Activated T-helper 1 cell treated with anti-CD3 and anti-CD28 coated beads, Interleukin-12 subunit alpha, Interleukin-12 subunit beta, Interleukin-2, Interleukin-4 antibody, amounts not matched to agents 30 ng/mL and 10 ng/mL and 1 ng/mL, durations not matched to agents 14 hours and 24 hours and 36 hours (primary cell): ENCODE results near the gene PDE4C. TPM values are rescaled to one million over a fixed set of nuclear protein-coding genes. Genes with fewer than 3 reads are reported as not detected.

Source experiments
- DNase-seq: peaks from one replicate; pipeline ENCODE4 v3.0.0; 2021; ENCODE audit warnings: low spot score
- H3K27ac Mint-ChIP-seq: one replicate; pipeline ENCODE4 v1.8.0; 2021; ENCODE audit warnings: mild to moderate bottlenecking, mixed read lengths
- H3K27me3 Mint-ChIP-seq: one replicate; pipeline ENCODE4 v1.8.0; 2022; ENCODE audit warnings: mild to moderate bottlenecking, moderate library complexity, mixed read lengths; ENCODE audit not compliant: insufficient read depth
- H3K36me3 Mint-ChIP-seq: one replicate; pipeline ENCODE4 v1.8.0; 2021; ENCODE audit warnings: low read depth, mixed read lengths
- H3K4me1 Mint-ChIP-seq: one replicate; pipeline ENCODE4 v1.8.0; 2021; ENCODE audit warnings: low read depth, mixed read lengths
- H3K4me3 Mint-ChIP-seq: one replicate; pipeline ENCODE4 v1.8.0; 2021; ENCODE audit warnings: mild to moderate bottlenecking, moderate library complexity, mixed read lengths
- H3K9me3 Mint-ChIP-seq: one replicate; pipeline ENCODE4 v1.8.0; 2021; ENCODE audit warnings: mixed read lengths
- intact Hi-C: fragments of 100-400 bp; cut with micrococcal nuclease; formaldehyde crosslinking; loops from one replicate; pipeline ENCODE4 v1.15.1; 2024
- total RNA-seq: library from RNA; stranded (reverse); gene quantifications from 2 replicates; pipeline ENCODE4 v1.2.3, GENCODE V29; 2022

Gene PDE4C
- total RNA-seq, 1 donor from 2014 or later: not detected

DNA sequence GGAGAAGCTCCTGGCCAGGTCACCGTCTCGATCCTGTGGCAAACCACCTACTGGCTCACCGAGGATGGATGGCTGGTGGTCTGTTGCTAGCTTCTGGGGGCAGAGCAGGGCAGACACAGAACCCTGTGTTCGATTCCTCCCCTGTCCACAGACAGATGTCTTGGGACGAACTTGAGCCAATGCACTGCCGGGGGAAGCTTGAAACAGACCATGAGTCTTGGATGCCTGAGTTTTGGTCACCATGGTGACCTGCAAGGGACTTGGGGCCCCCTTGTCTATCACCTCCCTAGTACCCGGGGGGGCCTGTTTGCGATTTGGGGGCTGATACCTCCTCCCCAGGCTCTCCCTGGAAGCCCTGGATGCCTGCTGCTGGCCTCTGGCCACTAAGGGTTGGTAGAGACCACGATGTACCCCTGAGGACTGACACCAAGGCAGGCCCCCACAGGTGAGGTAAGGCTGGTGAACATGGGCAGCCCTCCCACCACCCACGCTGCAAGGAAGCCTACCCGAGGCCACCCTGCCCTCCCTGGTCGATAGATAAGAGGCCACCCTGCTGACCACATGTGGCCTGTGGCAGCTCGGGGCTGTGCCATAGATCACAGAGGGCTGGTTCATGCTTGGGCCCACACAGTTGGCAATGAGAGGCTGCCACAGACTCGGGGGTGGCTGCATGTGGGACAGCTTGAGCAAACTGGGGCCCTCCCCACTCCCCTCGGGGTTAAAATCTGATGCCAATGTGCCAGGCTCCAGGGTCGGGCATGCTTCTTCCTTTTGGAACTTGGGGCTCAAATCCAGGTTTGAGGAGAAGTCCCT is 37.3 kb upstream of the PDE4C start:
- Mint-ChIP-seq H3K36me3 (peaks cover 5% of the 10 kb centered on the region), H3K4me3 (no peak overlapping the region), H3K9me3 (no peaks in the 10 kb centered on the region), H3K27me3 (no peaks in the 10 kb centered on the region), H3K4me1 (peaks cover 4% of the 10 kb centered on the region), H3K27ac (no peak overlapping the region)
- no peak for DNase-seq
- intact Hi-C loops: no loop called here

GRCh38 chr19:18262917-18263316 is 36.7 kb upstream of the PDE4C start:
- H3K4me3 Mint-ChIP-seq: no peak overlapping the region
- H3K4me1 Mint-ChIP-seq: peaks cover 4% of the 10 kb centered on the region
- intact Hi-C loops: no loop called here
- H3K27ac Mint-ChIP-seq: no peak overlapping the region
- H3K36me3 Mint-ChIP-seq: peaks cover 2% of the 10 kb centered on the region
- no peak for DNase-seq
- no peaks in the 10 kb centered on the region for H3K27me3 Mint-ChIP-seq
- no peaks in the 10 kb centered on the region for H3K9me3 Mint-ChIP-seq

- Mint-ChIP-seq H3K4me1 (peaks cover 4% of the 10 kb centered on the region), H3K27ac (no peak overlapping the region), H3K4me3 (no peak overlapping the region), H3K9me3 (no peaks in the 10 kb centered on the region), H3K36me3 (peaks cover 2% of the 10 kb centered on the region), H3K27me3 (no peaks in the 10 kb centered on the region)
- no peak for DNase-seq
- intact Hi-C loops: no loop called here
Measured at GRCh38 chr19:18262144-18262543, 35.9 kb upstream of the PDE4C start.

DNA sequence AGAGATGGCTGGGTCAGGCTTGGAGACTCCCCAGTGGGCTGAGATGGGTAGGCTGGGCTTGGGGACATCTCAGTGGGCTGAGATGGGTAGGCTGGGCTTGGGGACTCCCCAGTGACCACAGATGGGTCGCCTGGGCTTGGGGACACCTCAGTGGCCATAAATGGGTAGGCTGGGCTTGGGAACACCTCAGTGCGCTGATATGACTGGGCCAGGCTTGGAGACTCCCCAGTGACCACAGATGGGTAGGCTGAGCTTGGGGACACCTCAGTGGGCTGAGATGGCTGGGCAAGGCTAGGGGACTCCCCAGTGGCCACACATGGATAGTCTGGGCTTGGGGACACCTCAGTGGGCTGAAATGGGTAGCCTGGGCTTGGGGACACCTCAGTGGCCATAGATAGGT is 35.2 kb upstream of the PDE4C start:
- Mint-ChIP-seq H3K4me3 (no peak overlapping the region), H3K36me3 (peaks cover 2% of the 10 kb centered on the region), H3K27ac (no peak overlapping the region), H3K27me3 (no peaks in the 10 kb centered on the region), H3K4me1 (peaks cover 4% of the 10 kb centered on the region), H3K9me3 (no peaks in the 10 kb centered on the region)
- intact Hi-C loops: no loop called here
- DNase-seq: no peak

GRCh38 chr19:18259893-18260292 is 33.7 kb upstream of the PDE4C start:
- Mint-ChIP-seq H3K4me1 (no peaks in the 10 kb centered on the region), H3K27ac (no peak overlapping the region), H3K36me3 (no peaks in the 10 kb centered on the region), H3K9me3 (no peaks in the 10 kb centered on the region), H3K27me3 (peaks cover 4% of the 10 kb centered on the region), H3K4me3 (no peak overlapping the region)
- intact Hi-C loops: no loop called here
- DNase-seq: no peak

DNA sequence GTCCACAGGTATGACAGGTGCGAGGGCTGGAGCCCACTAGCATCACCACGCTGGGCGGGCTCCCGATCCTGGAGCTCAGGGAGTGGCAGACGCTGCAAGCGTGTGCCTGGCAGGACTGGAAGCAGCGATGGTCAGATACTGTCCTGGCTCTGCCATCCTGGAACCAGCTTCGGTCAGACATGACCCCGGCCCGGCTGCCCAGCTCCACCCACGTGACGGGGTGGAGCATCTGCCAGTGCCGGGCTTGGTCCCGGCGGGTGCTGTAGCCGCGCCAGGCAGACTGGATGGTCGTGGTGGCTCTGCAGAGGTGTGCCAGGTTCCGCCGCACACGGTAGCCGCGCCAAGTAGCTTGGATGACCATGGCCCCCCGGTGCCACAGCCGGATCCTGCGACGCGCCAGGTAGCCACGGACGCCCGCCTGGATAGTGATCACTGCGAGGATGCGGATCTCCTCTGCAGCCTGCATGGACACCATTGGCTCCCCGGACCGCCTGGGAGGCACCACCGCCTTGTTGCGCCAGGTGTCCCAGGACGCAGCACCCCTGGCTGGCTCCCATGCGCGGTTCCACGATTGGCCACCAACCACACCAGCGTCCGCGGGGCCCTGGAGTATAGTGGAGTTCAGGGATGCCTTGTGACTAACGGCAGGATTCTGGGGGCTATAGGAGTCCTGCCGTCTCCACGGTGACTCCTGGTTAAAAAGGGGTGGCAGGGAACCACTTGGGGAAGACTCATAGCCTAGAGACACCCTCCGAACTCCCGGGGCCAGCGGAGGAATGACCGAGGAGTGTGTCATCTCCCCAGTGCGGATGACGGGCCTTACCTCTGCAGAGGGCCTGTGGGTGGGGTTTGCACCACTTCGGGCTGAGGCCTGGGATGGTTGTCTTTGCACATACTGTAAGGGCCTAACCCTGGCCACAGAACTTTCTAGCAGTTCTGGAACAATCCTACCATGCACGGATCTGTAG is 31.5 kb upstream of the PDE4C start:
- intact Hi-C loops: no loop called here
- no peak overlapping the region for H3K4me3 Mint-ChIP-seq
- H3K36me3 Mint-ChIP-seq: no peaks in the 10 kb centered on the region
- no peak for DNase-seq
- no peaks in the 10 kb centered on the region for H3K4me1 Mint-ChIP-seq
- H3K27ac Mint-ChIP-seq: no peak overlapping the region
- no peaks in the 10 kb centered on the region for H3K9me3 Mint-ChIP-seq
- peaks cover 9% of the 10 kb centered on the region for H3K27me3 Mint-ChIP-seq

- Mint-ChIP-seq H3K4me3 (no peak overlapping the region), H3K36me3 (no peaks in the 10 kb centered on the region), H3K4me1 (no peaks in the 10 kb centered on the region), H3K9me3 (no peaks in the 10 kb centered on the region), H3K27ac (no peak overlapping the region), H3K27me3 (peaks cover 16% of the 10 kb centered on the region)
- intact Hi-C loops: loop anchor here (5.0 kb wide), 1 partner anchor 93 kb away; no protein-coding TSS in a partner anchor
- DNase-seq: no peak
Measured at GRCh38 chr19:18254546-18255503, 28.6 kb upstream of the PDE4C start.

DNA sequence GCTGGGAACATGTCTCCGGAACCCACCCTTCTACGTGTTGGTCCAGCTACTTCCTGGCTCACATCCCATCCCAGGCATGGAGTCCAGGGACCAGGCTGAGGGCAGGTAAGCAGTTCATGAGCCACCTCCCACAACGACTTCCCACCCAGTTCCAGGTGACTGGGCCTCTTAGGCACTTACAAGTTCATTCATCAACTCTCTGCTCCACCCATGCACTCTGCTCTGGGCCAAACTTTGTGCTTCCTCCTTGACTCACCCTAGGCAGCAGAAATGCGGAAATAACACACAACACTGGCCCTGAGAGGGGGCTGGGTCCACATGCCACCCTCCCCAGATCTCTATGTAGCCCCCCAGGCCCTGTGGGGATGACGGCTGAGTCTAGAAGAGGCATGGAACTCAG is 27.5 kb upstream of the PDE4C start:
- H3K4me1 Mint-ChIP-seq: no peaks in the 10 kb centered on the region
- no peaks in the 10 kb centered on the region for H3K9me3 Mint-ChIP-seq
- H3K27me3 Mint-ChIP-seq: peaks cover 16% of the 10 kb centered on the region
- no peak overlapping the region for H3K4me3 Mint-ChIP-seq
- H3K36me3 Mint-ChIP-seq: no peaks in the 10 kb centered on the region
- no peak overlapping the region for H3K27ac Mint-ChIP-seq
- intact Hi-C loops: loop anchor here (5.0 kb wide), 1 partner anchor 91 kb away; no protein-coding TSS in a partner anchor
- no peak for DNase-seq

GRCh38 chr19:18253130-18253529 is 26.9 kb upstream of the PDE4C start:
- H3K27me3 Mint-ChIP-seq: peaks cover 16% of the 10 kb centered on the region
- DNase-seq: no peak
- H3K36me3 Mint-ChIP-seq: no peaks in the 10 kb centered on the region
- no peak overlapping the region for H3K27ac Mint-ChIP-seq
- H3K9me3 Mint-ChIP-seq: no peaks in the 10 kb centered on the region
- no peak overlapping the region for H3K4me3 Mint-ChIP-seq
- intact Hi-C loops: loop anchor here (5.0 kb wide), 1 partner anchor 91 kb away; no protein-coding TSS in a partner anchor
- no peaks in the 10 kb centered on the region for H3K4me1 Mint-ChIP-seq

- H3K4me3 Mint-ChIP-seq: no peak overlapping the region
- no peak overlapping the region for H3K27ac Mint-ChIP-seq
- peaks cover 16% of the 10 kb centered on the region for H3K27me3 Mint-ChIP-seq
- no peaks in the 10 kb centered on the region for H3K4me1 Mint-ChIP-seq
- no peak for DNase-seq
- no peaks in the 10 kb centered on the region for H3K36me3 Mint-ChIP-seq
- no peaks in the 10 kb centered on the region for H3K9me3 Mint-ChIP-seq
- intact Hi-C loops: loop anchor here (1.0 to 5.0 kb wide), 3 partner anchors 48 to 139 kb away; partner anchors contain the start of gene RAB3A
Measured at GRCh38 chr19:18252370-18252717, 26.1 kb upstream of the PDE4C start.

GRCh38 chr19:18251587-18252369 is 25.5 kb upstream of the PDE4C start:
- peak; percentile 66 for DNase-seq

More at GRCh38 chr19:18251587-18252369, 25.5 kb upstream of the PDE4C start:
- peaks cover 16% of the 10 kb centered on the region for H3K27me3 Mint-ChIP-seq
- H3K4me1 Mint-ChIP-seq: no peaks in the 10 kb centered on the region
- no peak overlapping the region for H3K4me3 Mint-ChIP-seq
- H3K27ac Mint-ChIP-seq: peak overlapping the region; percentile 18
- H3K9me3 Mint-ChIP-seq: no peaks in the 10 kb centered on the region
- intact Hi-C loops: loop anchor here (1.0 to 5.0 kb wide), 6 partner anchors 22 to 138 kb away; partner anchors contain the start of gene RAB3A
- no peaks in the 10 kb centered on the region for H3K36me3 Mint-ChIP-seq
